NCI-H146 treated with DMSO at 0.1 percent for 48 hours (cell line): Measurements from ENCODE around the gene NKX1-1.
"Not testable (repeated sequence)": the region's sequence is repeated elsewhere in the genome, so short reads cannot be mapped to it uniquely, and the experiment has no call there.

Experiments used
- DNase-seq: peaks from one replicate; lab custom pipeline; 2025; ENCODE audit not compliant: unreplicated experiment; lab: John Stamatoyannopoulos, UW

The NKX1-1 gene

GRCh38 chr4:1375051-1375721 is 31.1 kb downstream of the NKX1-1 start:
- DNase-seq, result no peak

DNA sequence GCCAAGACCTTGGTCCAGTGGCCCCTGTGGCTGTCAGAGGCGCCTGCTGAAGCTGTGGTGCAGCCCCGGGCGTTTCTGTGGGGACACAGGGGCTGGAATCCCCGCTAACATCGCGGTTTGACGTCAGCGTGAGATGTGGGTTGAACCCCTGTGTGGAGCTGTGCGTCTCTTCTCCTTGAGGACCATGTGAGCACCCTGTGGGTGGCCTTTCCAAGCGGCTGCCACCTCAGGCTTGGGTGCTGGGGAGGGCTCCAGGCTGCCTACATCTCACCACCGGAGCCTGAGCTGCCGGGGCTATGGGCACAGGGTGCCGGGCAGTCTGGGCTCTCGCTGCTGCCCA is 31.6 kb downstream of the NKX1-1 start:
- DNase-seq, result no peak

- no peak for DNase-seq
Measured at GRCh38 chr4:1373892-1374705, 32.1 kb downstream of the NKX1-1 start.

DNA sequence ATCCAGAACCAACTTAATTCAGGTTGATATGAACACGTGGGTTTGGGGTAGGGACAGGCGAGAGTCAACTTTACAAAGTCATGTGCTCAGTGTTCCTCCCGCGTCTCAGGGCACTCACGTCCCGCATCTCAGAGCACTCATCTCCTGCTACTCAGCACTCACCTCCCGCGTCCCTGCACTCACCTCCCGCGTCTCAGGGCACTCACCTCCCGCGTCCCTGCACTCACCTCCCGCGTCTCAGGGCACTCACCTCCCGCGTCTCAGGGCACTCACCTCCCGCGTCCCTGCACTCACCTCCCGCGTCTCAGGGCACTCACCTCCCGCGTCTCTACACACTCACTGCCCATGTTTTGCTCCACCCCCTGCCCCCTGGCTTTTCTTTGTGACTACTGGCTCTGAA is 33.7 kb downstream of the NKX1-1 start:
- DNase-seq, result not testable (repeated sequence)

DNA sequence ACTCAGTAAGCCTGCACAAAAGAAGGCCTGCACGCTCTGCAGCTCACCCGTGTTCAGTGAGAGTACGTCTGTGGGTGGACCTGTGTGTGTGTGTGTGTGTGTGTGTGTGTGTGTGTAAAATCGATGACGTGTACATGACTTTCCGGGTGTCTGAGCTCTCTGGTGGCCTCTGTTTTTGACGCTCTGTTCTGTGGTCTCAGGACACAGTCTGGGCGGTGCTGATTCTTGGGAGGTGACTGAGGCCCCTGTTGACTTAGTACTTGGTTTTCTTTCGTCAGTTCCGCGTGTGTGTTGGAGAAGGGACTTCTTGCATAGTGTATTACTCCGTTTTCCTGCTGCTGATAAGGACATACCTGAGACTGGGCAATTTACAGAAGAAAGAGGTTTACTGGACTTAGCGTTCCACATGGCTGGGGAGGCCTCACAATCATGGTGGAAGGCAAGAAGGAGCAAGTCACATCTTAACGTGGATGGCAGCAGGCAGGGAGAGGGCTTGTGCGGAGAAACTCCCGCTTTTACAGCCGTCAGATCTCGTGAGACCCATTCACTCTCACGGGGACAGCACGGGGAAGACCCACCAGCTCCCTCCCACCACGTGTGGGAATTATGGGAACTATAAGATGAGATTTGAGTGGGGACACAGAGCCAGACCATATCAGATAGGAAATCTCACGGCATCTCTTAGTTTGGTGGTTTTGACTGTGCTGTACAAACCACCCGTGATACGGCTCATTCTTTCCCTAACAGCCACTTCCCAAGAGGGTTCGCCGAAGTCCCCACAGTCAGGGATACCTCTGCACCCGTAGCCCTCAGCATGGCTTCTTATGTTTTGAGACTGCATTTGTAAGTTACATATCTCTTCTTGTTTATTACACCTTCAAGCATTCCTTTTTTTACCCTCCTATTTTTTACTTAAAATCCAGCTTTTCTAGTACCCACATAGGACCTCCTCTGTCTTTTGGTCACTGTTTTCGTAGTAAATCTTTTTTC is 34.8 kb downstream of the NKX1-1 start:
- DNase-seq, result no peak

DNA sequence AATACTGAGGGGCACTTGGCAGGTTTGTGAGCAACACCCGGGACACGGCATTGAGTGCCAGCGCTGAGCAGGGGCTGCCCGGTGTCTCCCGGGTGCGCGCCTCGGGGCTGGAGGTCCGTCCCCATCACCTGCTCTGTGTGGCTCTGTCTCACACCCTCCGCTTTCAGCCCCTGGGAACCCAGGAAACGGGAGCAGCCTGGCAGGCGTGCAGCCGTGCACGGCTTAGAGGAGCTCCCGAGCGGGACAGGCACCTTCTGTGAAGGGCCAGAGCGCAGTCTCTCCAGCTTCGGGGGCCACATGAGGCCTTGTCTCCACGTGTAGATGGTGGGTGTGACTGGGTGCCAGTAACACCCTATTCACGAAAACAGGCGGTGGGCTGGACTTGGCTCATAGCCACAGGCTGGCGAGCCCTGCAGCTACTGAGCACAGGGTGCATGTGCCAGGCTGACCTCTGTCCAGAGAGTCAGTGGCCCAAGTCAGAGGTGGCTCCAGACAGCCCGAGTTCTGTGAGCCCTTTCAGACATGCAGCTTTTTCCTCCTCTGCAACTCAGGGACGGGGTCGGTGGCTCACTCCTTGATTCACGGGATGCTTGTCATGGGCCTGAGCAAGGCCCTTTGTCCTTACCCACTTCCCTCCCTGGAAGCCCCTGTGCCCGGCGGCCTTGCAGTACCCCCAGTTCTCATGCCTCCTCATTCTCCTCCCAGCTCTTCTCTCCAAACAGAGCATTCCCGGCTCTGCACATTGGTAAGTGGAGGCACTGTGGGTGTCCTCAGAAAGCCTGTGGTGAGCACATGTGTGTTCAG is 35.7 kb downstream of the NKX1-1 start:
- no peak for DNase-seq

GRCh38 chr4:1369479-1370079 is 36.7 kb downstream of the NKX1-1 start:
- no peak for DNase-seq

- no peak for DNase-seq
Measured at GRCh38 chr4:1369091-1369450, 37.2 kb downstream of the NKX1-1 start.

- DNase-seq, result no peak
Measured at GRCh38 chr4:1368421-1369090, 37.7 kb downstream of the NKX1-1 start.

GRCh38 chr4:1367936-1368289 is 38.3 kb downstream of the NKX1-1 start:
- DNase-seq, result no peak

DNA sequence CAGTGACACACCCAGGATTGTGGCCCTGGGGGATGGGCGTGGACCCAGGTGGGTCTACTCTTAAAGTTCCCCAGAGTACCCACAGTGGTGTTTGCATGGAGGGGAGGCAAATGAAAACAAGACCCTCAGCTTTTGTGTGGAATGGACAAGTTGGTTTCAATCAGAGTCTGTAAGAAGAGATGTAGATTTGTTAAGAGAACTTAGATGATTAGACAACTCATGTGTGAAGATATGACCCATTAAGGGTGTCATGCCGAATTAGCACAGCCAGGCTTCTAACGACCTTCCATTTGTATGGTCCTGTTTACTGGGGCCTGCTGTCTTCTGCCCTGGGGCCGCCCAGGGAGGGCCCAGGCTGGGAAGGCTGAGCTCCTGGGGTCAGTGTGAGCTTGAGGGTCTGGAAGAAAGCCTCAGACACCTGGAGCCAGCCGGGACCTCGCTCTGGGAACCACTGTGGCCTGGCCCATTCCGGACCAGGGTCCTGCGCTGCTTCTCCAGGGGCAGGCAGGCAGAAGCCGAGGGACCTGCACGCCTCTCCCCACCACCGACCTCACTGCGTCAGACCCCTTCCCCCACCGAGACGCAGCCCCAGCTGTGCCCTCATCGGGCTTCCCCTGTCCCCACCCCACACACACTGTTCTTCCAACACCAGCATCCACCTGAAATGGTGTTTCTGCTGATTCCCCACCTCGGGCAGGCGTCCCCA is 38.9 kb downstream of the NKX1-1 start:
- DNase-seq, result no peak

DNA sequence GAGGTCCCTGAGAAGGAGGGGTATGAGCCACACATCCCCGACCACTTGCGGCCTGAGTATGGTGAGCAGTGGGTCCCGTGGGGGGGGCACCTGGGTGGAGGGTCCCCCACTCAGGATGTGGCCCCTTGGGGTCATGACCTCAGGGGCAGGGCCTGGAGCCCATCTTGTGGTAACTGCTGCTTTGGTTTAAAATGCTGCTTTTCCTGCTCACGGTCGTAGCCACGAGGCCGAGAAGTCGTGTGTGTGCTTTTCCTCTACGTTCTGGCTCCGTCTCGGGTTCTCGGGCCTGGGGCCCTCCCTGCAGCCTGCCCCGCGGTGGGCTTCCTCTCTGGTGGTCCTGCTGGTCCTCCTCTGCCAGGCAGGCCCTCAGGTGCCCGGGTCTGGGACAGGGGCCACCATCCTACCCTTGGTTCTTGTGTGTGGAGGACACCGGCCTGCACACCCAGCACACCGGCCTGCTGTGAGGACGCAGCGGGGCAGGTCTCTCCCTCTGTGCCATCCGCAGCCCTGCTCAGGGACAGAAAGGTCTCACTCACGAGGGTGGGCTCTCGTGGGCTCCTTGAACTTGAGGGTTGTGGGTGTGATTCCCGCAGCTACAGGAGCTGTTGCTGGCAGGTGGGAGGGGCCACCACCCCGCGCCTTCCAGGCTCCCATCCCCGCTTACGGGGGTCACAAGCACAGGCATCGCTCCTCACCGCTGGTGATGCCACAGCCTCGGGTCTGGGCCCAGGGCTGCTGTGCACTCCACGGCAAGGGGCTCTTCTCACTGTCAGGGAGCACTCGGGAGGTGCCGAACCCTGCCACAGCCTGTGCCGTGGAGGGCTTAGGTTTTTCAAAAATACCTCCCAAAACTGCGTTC is 39.6 kb downstream of the NKX1-1 start:
- no peak for DNase-seq

DNA sequence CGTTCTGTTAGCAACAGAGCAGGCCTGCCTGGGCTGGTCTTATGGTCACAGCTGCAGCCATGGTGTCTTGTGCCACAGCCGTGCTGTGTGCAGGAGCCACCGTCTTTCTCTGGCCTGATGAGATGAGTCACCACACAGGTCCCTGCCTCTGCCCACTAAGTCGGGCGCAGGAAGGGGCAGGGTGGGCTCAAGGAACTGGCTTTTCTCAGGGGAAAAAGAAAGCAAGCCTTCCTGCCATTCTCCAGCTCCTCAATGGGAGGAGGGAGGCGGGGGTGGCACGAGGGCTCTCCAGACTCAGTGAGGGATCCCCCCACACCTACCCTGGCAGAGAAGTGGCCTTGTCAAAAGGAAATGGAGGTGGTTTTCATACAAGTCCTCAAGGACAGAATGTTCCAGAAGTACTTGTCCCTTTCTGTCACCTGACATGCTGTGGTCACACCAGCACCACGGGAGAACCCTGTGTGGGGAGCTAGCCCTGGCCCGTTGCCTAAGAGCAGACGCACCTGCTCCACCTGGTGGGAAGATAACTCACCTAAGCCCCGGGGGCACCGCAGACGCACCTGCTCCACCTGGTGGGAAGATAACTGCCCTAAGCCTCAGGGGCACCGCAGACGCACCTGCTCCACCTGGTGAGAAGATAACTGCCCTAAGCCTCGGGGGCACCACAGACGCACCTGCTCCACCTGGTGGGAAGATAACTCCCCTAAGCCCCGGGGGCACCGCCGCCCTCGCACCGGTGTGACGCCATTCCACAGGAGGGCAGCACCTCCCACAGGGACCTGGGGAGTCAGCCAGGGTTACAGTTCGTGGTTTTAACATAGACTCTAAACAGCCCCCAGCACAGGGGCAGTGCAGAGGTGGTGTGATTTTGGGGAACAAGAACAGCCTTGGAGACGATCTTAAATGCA is 40.7 kb downstream of the NKX1-1 start:
- DNase-seq, result peak; percentile 29

DNA sequence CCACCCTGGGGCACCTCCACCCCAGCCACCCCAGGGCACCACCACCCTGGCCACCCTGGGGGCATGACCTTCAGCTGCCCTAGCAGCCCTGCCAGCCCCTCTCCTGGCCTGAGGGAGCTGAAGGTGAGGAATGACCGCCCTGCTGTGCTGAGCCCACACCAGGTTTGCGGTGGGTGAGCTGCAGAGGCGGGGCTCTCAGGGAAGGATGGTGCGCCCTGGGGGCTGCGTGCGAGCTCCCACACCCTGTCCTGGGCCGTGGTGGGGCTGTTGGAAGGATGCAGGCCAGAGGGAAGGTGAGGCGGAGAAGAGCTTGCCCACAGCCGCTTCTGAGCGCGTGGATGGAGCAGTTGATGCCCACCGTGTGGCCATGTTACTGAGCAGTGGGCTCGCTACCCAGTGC is 41.5 kb downstream of the NKX1-1 start:
- no peak for DNase-seq

DNA sequence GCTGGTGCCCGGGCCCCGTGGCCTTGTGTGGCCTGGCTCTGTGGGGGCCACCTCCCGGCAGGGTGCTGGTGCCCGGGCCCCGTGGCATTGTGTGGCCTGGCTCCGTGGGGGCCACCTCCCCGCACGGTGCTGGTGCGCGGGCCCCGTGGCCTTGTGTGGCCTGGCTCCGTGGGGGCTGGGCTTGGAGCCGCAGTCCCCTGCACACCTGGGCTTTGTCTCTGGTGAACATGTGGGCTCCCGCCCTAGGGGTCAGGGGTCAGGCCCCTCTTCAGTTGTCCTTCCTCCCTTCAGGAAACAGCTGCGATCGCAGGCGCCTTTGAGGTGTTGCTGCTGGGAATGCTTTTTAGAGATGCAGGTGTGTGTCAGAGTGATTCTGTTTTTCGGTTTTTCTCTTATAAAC is 42.0 kb downstream of the NKX1-1 start:
- DNase-seq, result no peak

DNA sequence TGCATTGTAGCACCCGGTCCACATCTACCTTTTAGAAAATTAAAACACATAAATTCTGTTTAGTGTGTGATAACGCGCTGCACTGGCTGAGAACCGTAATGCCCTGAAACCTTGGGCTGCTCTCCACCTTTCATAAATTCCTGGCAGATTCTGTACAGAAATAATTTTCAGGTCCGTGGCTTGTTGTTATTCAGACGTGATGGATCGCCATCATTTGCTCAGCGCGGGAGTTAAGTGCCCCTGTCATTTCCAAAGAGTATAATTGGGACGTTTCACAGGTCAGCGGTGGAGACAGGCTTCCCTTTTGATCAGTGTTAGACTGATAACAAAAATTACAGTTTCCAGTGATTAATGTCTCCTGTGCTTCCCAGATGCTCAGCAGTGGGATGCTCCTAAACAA is 42.7 kb downstream of the NKX1-1 start:
- DNase-seq, result no peak

DNA sequence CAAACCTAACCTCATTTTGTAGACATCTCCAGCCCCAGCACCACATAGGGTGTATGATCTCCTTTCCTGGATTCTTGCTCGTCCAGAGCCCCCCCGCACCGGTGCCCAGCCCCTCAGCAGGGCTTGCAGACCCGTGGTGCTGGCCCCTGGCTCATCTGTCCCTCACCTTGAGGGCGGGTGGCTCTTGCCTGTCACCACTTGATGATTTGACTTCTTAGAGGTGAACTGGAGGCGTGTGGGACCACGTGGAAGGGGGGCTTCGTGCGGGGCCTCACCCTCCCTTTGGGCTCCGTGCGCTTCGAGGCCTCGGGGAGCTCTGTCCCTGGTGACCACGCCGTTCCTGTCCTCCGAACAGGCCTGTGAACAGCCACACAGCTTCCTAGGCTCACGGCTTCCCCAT is 43.7 kb downstream of the NKX1-1 start:
- no peak for DNase-seq
